ENCODE results near the gene S100A1. TPM values are rescaled to one million over a fixed set of nuclear protein-coding genes. Genes with fewer than 3 reads are reported as not detected.
A peak's percentile ranks its signal among the peaks of the same experiment; 100 is the strongest.

The S100A1 gene
- total and polyA plus RNA-seq, 2 of the 13 experiments (the other 11 are each of a cell fraction or from before 2014, with no cell fraction given), result 120 to 251 TPM

GRCh38 chr1:153633754-153634665, 5.8 kb downstream of the S100A1 start, which contains the start of gene CHTOP (continued):
- TF ChIP-seq ZNF326 (CRISPR knock-in tag; IDR thresholded peaks at IDR 0.05; ENCODE audit: borderline replicate concordance) (no peak), PRDM4 (CRISPR knock-in tag; IDR thresholded peaks at IDR 0.05; ENCODE audit: borderline replicate concordance) (no peak), ATF7 (IDR thresholded peaks at IDR 0.05) (peak; percentile 77), ATF7 (CRISPR knock-in tag; IDR thresholded peaks at IDR 0.05) (peak; percentile 88), ZFAT (CRISPR knock-in tag; conservative IDR thresholded peaks at IDR 0.05) (no peak), AKAP8 (CRISPR knock-in tag; IDR thresholded peaks at IDR 0.05) (no peak; the same call in 1 of the 2 replicates), KAT2B (IDR thresholded peaks at IDR 0.05; ENCODE audit: borderline replicate concordance, low read depth, low read length) (no peak), EZH2 (conservative IDR thresholded peaks at IDR 0.05; ENCODE audit: low read depth, low read length) (no peak), TBP (CRISPR knock-in tag; IDR thresholded peaks at IDR 0.05) (no peak), ZSCAN25 (CRISPR knock-in tag; IDR thresholded peaks at IDR 0.05) (peak; percentile 73; the same call in 1 of the 2 replicates), TFDP2 (CRISPR knock-in tag; IDR thresholded peaks at IDR 0.05) (peak; percentile 94), STAG1 (CRISPR knock-in tag; IDR thresholded peaks at IDR 0.05) (no peak), HDAC2 (CRISPR knock-in tag; IDR thresholded peaks at IDR 0.05) (peak; percentile 70; the same call in 1 of the 2 replicates), ETV5 (CRISPR knock-in tag; IDR thresholded peaks at IDR 0.05; ENCODE audit: borderline replicate concordance) (peak; percentile 22; the same call in 1 of the 2 replicates), SNAPC2 (CRISPR knock-in tag; IDR thresholded peaks at IDR 0.05) (0 out of 2 replicates have a peak, but pooled peaks have one; percentile 38), NCOR1 (IDR thresholded peaks at IDR 0.05; ENCODE audit: borderline replicate concordance, low read length) (peak; percentile 65)
